Activated naive CD8-positive, alpha-beta T cell (primary cell): ENCODE measurements around the gene SPDYE17.
"Not testable (repeated sequence)": the region's sequence is repeated elsewhere in the genome, so short reads cannot be mapped to it uniquely, and the experiment has no call there.

ENCODE experiments used
- H3K27ac Mint-ChIP-seq: one replicate; pipeline ENCODE4 v1.8.0; 2021; ENCODE audit warnings: mixed read lengths
- H3K27me3 Mint-ChIP-seq: one replicate; pipeline ENCODE4 v1.8.0; 2021; ENCODE audit warnings: mixed read lengths
- H3K36me3 Mint-ChIP-seq: one replicate; pipeline ENCODE4 v1.8.0; 2021; ENCODE audit warnings: mixed read lengths
- H3K4me1 Mint-ChIP-seq: one replicate; pipeline ENCODE4 v1.8.0; 2021; ENCODE audit warnings: low read depth, mixed read lengths
- H3K4me3 Mint-ChIP-seq: one replicate; pipeline ENCODE4 v1.8.0; 2021; ENCODE audit warnings: mild to moderate bottlenecking, mixed read lengths
- H3K9me3 Mint-ChIP-seq: one replicate; pipeline ENCODE4 v1.8.0; 2021; ENCODE audit warnings: low read depth, mixed read lengths

Gene SPDYE17

GRCh38 chr7:76984784-76985136, 47.4 kb downstream of the SPDYE17 start:
- not testable (repeated sequence) for H3K4me3 Mint-ChIP-seq, H3K27me3 Mint-ChIP-seq
- H3K27ac Mint-ChIP-seq, result peak overlapping the region; percentile 10

GRCh38 chr7:76983937-76984783, 48.0 kb downstream of the SPDYE17 start:
- not testable (repeated sequence) for H3K36me3 Mint-ChIP-seq, H3K9me3 Mint-ChIP-seq, H3K27ac Mint-ChIP-seq, H3K4me1 Mint-ChIP-seq, H3K4me3 Mint-ChIP-seq, H3K27me3 Mint-ChIP-seq

More at GRCh38 chr7:76984784-76985136, 47.4 kb downstream of the SPDYE17 start:
- H3K4me1 Mint-ChIP-seq, H3K36me3 Mint-ChIP-seq, H3K9me3 Mint-ChIP-seq: not testable (repeated sequence)

GRCh38 chr7:76983333-76983732, 48.8 kb downstream of the SPDYE17 start:
- not testable (repeated sequence) for H3K36me3 Mint-ChIP-seq, H3K9me3 Mint-ChIP-seq, H3K27ac Mint-ChIP-seq, H3K4me3 Mint-ChIP-seq, H3K27me3 Mint-ChIP-seq, H3K4me1 Mint-ChIP-seq

GRCh38 chr7:76982501-76982900, 49.7 kb downstream of the SPDYE17 start:
- not testable (repeated sequence) for H3K27ac Mint-ChIP-seq, H3K27me3 Mint-ChIP-seq, H3K9me3 Mint-ChIP-seq

DNA sequence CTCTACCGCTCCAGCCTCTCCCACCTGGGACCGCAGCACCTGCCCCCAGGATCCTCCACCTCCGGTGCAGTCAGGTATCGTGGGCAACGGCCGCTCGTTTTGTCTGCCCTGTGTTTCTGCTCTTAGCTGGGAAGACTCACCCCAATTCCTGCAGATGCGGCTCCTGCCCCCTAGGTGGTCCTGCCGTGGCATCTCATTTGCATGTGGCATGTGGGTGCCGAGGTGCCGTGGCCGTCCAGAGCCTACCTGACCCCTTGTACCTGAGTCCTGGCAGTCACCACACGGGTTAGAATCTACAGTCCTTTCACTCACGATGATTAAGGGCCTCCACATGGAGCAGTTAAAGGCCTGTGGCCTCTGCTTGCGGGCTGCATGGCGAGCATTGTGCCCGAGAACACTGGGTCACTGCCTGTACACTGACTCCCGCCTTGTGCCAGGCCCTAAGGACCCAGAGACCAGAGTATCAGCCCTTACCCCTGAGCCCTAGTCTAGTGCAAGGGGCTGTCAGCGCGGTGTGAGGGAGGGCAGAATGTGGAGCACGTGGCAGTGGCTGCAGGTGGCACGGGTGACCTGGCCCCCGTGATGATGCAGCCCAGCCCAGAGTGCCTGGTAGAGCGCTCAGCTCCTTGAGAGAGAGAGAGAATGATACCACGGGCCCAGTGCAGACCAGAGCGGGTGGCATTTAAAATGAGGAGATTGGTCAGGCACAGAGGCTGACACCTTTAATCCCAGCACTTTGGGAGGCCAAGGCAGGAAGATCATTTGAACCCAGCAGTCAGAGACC, 50.8 kb downstream of the SPDYE17 start:
- H3K4me1 Mint-ChIP-seq, H3K9me3 Mint-ChIP-seq, H3K4me3 Mint-ChIP-seq, H3K27ac Mint-ChIP-seq, H3K36me3 Mint-ChIP-seq, H3K27me3 Mint-ChIP-seq: not testable (repeated sequence)

More at GRCh38 chr7:76982501-76982900, 49.7 kb downstream of the SPDYE17 start:
- not testable (repeated sequence) for H3K4me1 Mint-ChIP-seq, H3K36me3 Mint-ChIP-seq, H3K4me3 Mint-ChIP-seq

DNA sequence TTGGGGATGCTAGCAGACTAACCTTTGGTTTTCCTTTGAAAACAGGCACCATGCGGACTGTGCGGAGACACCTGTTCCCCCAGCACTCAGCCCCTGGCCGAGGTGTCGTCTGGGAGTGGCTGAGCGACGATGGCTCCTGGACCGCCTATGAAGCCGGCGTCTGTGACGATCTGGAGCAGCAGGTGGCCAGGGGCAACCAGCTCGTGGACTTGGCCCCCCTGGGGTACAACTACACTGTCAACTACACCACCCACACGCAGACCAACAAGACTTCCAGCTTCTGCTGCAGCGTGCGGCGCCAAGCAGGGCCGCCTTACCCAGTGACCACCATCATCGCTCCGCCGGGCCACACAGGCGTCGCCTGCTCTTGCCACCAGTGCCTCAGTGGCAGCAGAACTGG, 51.6 kb downstream of the SPDYE17 start:
- H3K9me3 Mint-ChIP-seq, H3K36me3 Mint-ChIP-seq, H3K4me1 Mint-ChIP-seq, H3K27me3 Mint-ChIP-seq, H3K27ac Mint-ChIP-seq, H3K4me3 Mint-ChIP-seq: not testable (repeated sequence)

GRCh38 chr7:76977761-76978367, 54.3 kb downstream of the SPDYE17 start:
- not testable (repeated sequence) for H3K4me3 Mint-ChIP-seq, H3K4me1 Mint-ChIP-seq, H3K27me3 Mint-ChIP-seq, H3K9me3 Mint-ChIP-seq, H3K27ac Mint-ChIP-seq, H3K36me3 Mint-ChIP-seq

DNA sequence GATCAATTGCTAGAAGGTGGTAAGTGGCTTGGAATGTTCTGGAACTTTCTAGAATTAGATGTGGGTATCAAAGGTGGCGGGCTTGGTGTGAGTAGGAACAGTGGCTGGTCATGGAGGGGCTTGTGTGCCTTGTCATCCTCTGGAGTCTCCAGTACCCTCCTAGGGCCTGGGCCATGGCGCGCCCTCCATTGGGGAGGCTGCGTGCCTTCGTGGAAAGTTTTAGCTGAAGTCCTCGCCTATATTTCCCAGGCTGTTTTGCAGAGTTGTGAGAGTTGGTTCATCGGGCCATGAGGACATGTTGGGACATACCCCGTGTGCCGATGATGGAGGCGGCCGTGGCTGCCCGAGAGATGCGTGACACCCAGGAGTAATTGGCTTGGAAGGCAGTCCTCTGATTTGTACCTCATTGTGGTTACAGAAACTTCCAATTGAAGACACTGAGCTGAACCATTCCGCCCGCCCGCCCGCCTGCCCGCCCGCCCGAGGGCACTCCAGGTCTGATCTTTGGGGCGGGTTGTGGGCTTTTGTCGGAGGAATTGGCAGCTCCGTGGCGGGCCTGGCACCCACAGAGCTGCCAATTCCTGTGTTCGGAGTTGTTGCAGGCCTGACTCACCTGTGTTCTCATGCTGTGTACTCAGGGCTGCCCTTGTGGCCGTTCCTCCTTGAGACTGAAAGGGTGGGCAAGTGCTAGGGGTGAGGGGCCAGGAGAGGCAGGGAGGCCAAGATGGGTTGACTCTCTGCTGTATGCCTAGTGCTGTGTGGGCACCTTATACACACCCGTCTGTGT, 57.2 kb downstream of the SPDYE17 start:
- H3K27me3 Mint-ChIP-seq, H3K36me3 Mint-ChIP-seq, H3K27ac Mint-ChIP-seq, H3K9me3 Mint-ChIP-seq, H3K4me1 Mint-ChIP-seq, H3K4me3 Mint-ChIP-seq: not testable (repeated sequence)

GRCh38 chr7:76974336-76974735, 57.8 kb downstream of the SPDYE17 start:
- H3K27me3 Mint-ChIP-seq, H3K4me1 Mint-ChIP-seq, H3K36me3 Mint-ChIP-seq, H3K4me3 Mint-ChIP-seq, H3K9me3 Mint-ChIP-seq, H3K27ac Mint-ChIP-seq: not testable (repeated sequence)

GRCh38 chr7:76972391-76972790, 59.8 kb downstream of the SPDYE17 start:
- H3K9me3 Mint-ChIP-seq, H3K36me3 Mint-ChIP-seq, H3K4me3 Mint-ChIP-seq, H3K27me3 Mint-ChIP-seq, H3K4me1 Mint-ChIP-seq, H3K27ac Mint-ChIP-seq: not testable (repeated sequence)
